Putamen (tissue), 1 donor: ENCODE data around the gene TRA2B.

ENCODE experiments used
- DNase-seq: peaks from one replicate; pipeline ENCODE4 v3.0.0-alpha.2; 2016; ENCODE audit warnings: low spot score

The TRA2B gene

DNA sequence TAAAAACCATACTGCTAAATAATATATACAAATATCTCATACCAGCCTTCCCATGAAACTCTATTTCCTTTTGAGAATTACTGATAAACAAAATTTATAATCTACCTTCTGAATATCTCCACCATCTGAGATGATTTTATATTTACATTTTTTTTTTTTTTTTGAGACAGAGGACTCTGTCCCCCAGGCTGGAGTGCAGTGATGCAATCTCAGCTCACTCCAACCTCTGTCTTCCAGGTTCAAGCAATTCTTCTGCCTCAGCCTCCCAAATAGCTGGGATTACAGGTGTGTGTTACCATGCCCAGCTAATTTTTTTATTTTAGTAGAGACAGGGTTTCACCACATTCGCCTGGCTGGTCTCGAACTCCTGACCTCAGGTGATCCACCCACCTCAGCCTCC lies 70.2 kb downstream of the TRA2B start:
- no peak for DNase-seq

DNA sequence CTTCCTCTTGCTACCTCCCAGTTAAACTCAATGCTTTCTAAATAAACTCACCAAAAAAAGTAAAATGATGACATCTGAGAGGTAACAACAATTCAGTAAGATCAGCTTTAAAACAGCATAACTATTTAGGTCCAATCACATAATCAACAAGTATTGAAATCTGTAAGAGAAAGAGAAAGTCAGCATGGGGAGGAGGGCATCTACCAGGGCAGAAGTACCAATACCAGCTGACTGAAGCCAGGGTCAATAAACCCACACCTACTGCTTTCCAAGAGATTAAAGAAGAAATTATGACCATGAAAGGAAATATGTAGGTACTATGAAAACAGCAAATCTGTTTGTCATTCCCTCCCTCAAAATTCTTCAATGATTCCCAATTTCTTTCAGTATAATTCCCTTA lies 70.8 kb downstream of the TRA2B start:
- no peak for DNase-seq

DNA sequence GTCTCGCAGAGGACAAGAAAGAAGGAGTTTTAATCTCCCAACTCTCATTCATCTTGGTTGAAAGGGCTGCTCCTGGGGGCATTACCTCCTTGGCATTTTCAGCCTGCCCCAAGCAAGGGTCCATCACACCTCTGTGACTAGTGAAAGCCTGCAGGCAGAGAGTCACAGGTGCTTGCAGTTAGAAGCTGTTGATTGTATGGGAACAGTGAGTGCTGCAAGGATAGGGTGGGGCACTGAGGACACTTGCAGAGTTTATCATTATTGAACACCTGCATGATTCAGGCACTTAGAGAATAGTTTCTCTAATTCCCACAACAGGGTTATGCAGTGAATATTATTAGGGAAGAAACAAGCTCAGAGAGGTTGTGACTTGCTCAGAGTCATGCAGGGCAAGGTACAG lies 71.3 kb downstream of the TRA2B start:
- no peak for DNase-seq
